ENCODE data around the gene SULT2B1.

- TF ChIP-seq ZNF274 (IDR thresholded peaks at IDR 0.05; ENCODE audit: low read depth, low read length) (no peak), YY1 (IDR thresholded peaks at IDR 0.05; ENCODE audit: insufficient read depth, insufficient read length) (no peak)
Observed at GRCh38 chr19:48558018-48558684, 6.2 kb downstream of the SULT2B1 start.
